NCI-H1930 (cell line): Measurements from ENCODE around the gene VIPR2.

Experiments used
- DNase-seq, 2 experiments: peaks; one replicate each; lab custom pipeline; 2025; lab: John Stamatoyannopoulos, UW

VIPR2 gene

GRCh38 chr7:159158125-159158887 is 13.6 kb upstream of the VIPR2 start:
- DNase-seq: no peak

- DNase-seq: no peak
Measured at GRCh38 chr7:159157714-159158113, 13.0 kb upstream of the VIPR2 start.

- DNase-seq: no peak
Measured at GRCh38 chr7:159156436-159157245, 12.0 kb upstream of the VIPR2 start.

- DNase-seq: no peak
Measured at GRCh38 chr7:159155410-159155809, 10.7 kb upstream of the VIPR2 start.

GRCh38 chr7:159154243-159154642 is 9.6 kb upstream of the VIPR2 start:
- DNase-seq: no peak

GRCh38 chr7:159153511-159153910 is 8.8 kb upstream of the VIPR2 start:
- DNase-seq: no peak

- no peak for DNase-seq
Measured at GRCh38 chr7:159152816-159153215, 8.1 kb upstream of the VIPR2 start.

GRCh38 chr7:159151231-159151630 is 6.6 kb upstream of the VIPR2 start:
- no peak for DNase-seq

- no peak for DNase-seq
Measured at GRCh38 chr7:159149488-159149887, 4.8 kb upstream of the VIPR2 start.

GRCh38 chr7:159148430-159149395 is 4.0 kb upstream of the VIPR2 start:
- no peak for DNase-seq

GRCh38 chr7:159147687-159148086 is 3.0 kb upstream of the VIPR2 start:
- no peak for DNase-seq

GRCh38 chr7:159147246-159147645 is 2.6 kb upstream of the VIPR2 start:
- no peak for DNase-seq

- DNase-seq: no peak
Measured at GRCh38 chr7:159146084-159146858, 1.6 kb upstream of the VIPR2 start.

GRCh38 chr7:159145490-159145855 is 806 bp upstream of the VIPR2 start:
- no peak for DNase-seq

- DNase-seq: no peak
Measured at GRCh38 chr7:159143780-159144757, 598 bp downstream of the VIPR2 start.

GRCh38 chr7:159142730-159143129 is 1.9 kb downstream of the VIPR2 start:
- no peak for DNase-seq

GRCh38 chr7:159142199-159142598 is 2.5 kb downstream of the VIPR2 start:
- no peak for DNase-seq

- DNase-seq: no peak
Measured at GRCh38 chr7:159141660-159142059, 3.0 kb downstream of the VIPR2 start.

- DNase-seq: no peak
Measured at GRCh38 chr7:159141167-159141566, 3.5 kb downstream of the VIPR2 start.
